Vagina (tissue), 2 donors: Measurements from ENCODE around the gene FMNL2. TPM values are rescaled to one million over a fixed set of nuclear protein-coding genes. Genes with fewer than 3 reads are reported as not detected.
A peak's percentile ranks its signal among the peaks of the same experiment; 100 is the strongest.

ENCODE experiments used
- DNase-seq, 2 donors: peaks; one replicate each; pipeline ENCODE4 v3.0.0-alpha.2; 2017; ENCODE audit errors: extremely low spot score in 2 of 2
- H3K27ac ChIP-seq: fragments of 200-600 bp; sonication (generic); one replicate; pipeline ENCODE4 v1.5.1; 2019
- H3K27me3 ChIP-seq: fragments of 200-600 bp; sonication (generic); one replicate; pipeline ENCODE4 v1.5.1; 2019
- H3K36me3 ChIP-seq, 2 donors: fragments of 200-600 bp; sonication (generic); one replicate each; pipeline ENCODE4 v1.5.1; 2017 to 2019
- H3K4me1 ChIP-seq: fragments of 200-600 bp; sonication (generic); one replicate; pipeline ENCODE4 v1.5.1; 2019
- H3K4me3 ChIP-seq, 2 donors: fragments of 200-600 bp; sonication (generic); 1 replicate in 1 of 2; 2 replicates in 1 of 2; pipeline ENCODE4 v1.5.1; 2016 to 2019
- H3K9me3 ChIP-seq: fragments of 200-600 bp; sonication (generic); one replicate; pipeline ENCODE4 v1.5.1; 2019
- CTCF ChIP-seq, 3 experiments: fragments of 450-650 bp in 2 of 3; fragments of 200-600 bp in 1 of 3; sonication (generic) in 1 of 3; IDR thresholded peaks; one replicate each; pipeline ENCODE4 v1.5.1; 2017 to 2019; ENCODE audit warnings: antibody characterized with exemption in 3 of 3, mild to moderate bottlenecking in 2 of 3, moderate library complexity in 2 of 3
- POLR2A ChIP-seq, 2 donors: fragments of 450-650 bp; IDR thresholded peaks; one replicate each; pipeline ENCODE4 v1.6.1; 2017; ENCODE audit warnings: antibody characterized with exemption in 2 of 2, mild to moderate bottlenecking in 2 of 2, moderate library complexity in 2 of 2
- POLR2AphosphoS5 ChIP-seq, 2 donors: sonication (generic); formaldehyde crosslinking; IDR thresholded peaks; one replicate each; pipeline ENCODE4 v1.9.0; 2017; ENCODE audit warnings: antibody characterized with exemption in 2 of 2, mild to moderate bottlenecking in 2 of 2, low read depth in 1 of 2; ENCODE audit not compliant: insufficient read depth in 1 of 2
- intact Hi-C: fragments of 100-400 bp; cut with DNase I; formaldehyde crosslinking; loops from one replicate; pipeline ENCODE4 v1.15.1; 2023
- total RNA-seq: library from RNA; depleted of rRNA; stranded (reverse); fragments of >200 nt; gene quantifications from one replicate; pipeline ENCODE4 v1.2.3, GENCODE V29; 2016

Gene FMNL2
- total RNA-seq, 1 donor from 2014 or later = 35.4 TPM

- no peak overlapping the region for H3K27ac ChIP-seq
Measured at GRCh38 chr2:152391318-152391717, 56.3 kb downstream of the FMNL2 start.

GRCh38 chr2:152393377-152393776, 58.4 kb downstream of the FMNL2 start:
- intact Hi-C loops = loop anchor here (10.0 kb wide), 1 partner anchor 49 kb away; no protein-coding TSS in a partner anchor
- no peak overlapping the region for H3K27ac ChIP-seq
- H3K36me3 ChIP-seq = no peaks in the 10 kb centered on the region
- peaks cover 27% of the 10 kb centered on the region for H3K4me1 ChIP-seq
- H3K27me3 ChIP-seq = no peaks in the 10 kb centered on the region
- DNase-seq = no peak
- H3K9me3 ChIP-seq = no peaks in the 10 kb centered on the region
- TF ChIP-seq CTCF (IDR thresholded peaks at IDR 0.05) (no peak), POLR2AphosphoS5 (IDR thresholded peaks at IDR 0.05; ENCODE audit: insufficient read depth in 1 of 2, low read depth in 1 of 2) (no peak), POLR2A (IDR thresholded peaks at IDR 0.05) (no peak)
- H3K4me3 ChIP-seq = no peak overlapping the region

More at GRCh38 chr2:152391318-152391717, 56.3 kb downstream of the FMNL2 start:
- no peak for TF ChIP-seq POLR2A (IDR thresholded peaks at IDR 0.05)
- no peak for TF ChIP-seq CTCF (IDR thresholded peaks at IDR 0.05)
- no peak for TF ChIP-seq POLR2AphosphoS5 (IDR thresholded peaks at IDR 0.05; ENCODE audit: insufficient read depth in 1 of 2, low read depth in 1 of 2)
- intact Hi-C loops = loop anchor here (10.0 kb wide), 1 partner anchor 47 kb away; no protein-coding TSS in a partner anchor
- Histone ChIP-seq H3K9me3 (no peaks in the 10 kb centered on the region), H3K27me3 (no peaks in the 10 kb centered on the region), H3K4me3 (no peak overlapping the region), H3K4me1 (peaks cover 14% of the 10 kb centered on the region), H3K36me3 (no peaks in the 10 kb centered on the region)
- no peak for DNase-seq

- Histone ChIP-seq H3K27ac (peak overlapping the region; percentile 16), H3K27me3 (no peaks in the 10 kb centered on the region), H3K36me3 (no peaks in the 10 kb centered on the region), H3K9me3 (no peaks in the 10 kb centered on the region), H3K4me1 (peaks cover 27% of the 10 kb centered on the region), H3K4me3 (no peak overlapping the region)
- intact Hi-C loops = loop anchor here (10.0 kb wide), 1 partner anchor 50 kb away; no protein-coding TSS in a partner anchor
- no peak for TF ChIP-seq POLR2AphosphoS5 (IDR thresholded peaks at IDR 0.05; ENCODE audit: insufficient read depth in 1 of 2, low read depth in 1 of 2)
- no peak for TF ChIP-seq CTCF (IDR thresholded peaks at IDR 0.05)
- no peak for TF ChIP-seq POLR2A (IDR thresholded peaks at IDR 0.05)
- DNase-seq = no peak
Measured at GRCh38 chr2:152394326-152394725, 59.4 kb downstream of the FMNL2 start.

GRCh38 chr2:152395103-152395502, 60.1 kb downstream of the FMNL2 start:
- H3K9me3 ChIP-seq = no peaks in the 10 kb centered on the region
- H3K27ac ChIP-seq = peak overlapping the region; percentile 16
- no peak overlapping the region for H3K4me3 ChIP-seq
- H3K36me3 ChIP-seq = no peaks in the 10 kb centered on the region
- intact Hi-C loops = loop anchor here (10.0 kb wide), 1 partner anchor 50 kb away; no protein-coding TSS in a partner anchor
- DNase-seq = no peak
- no peaks in the 10 kb centered on the region for H3K27me3 ChIP-seq
- TF ChIP-seq CTCF (IDR thresholded peaks at IDR 0.05) = no peak
- TF ChIP-seq POLR2A (IDR thresholded peaks at IDR 0.05) = no peak
- no peak for TF ChIP-seq POLR2AphosphoS5 (IDR thresholded peaks at IDR 0.05; ENCODE audit: insufficient read depth in 1 of 2, low read depth in 1 of 2)
- peaks cover 30% of the 10 kb centered on the region for H3K4me1 ChIP-seq

GRCh38 chr2:152395572-152395971, 60.6 kb downstream of the FMNL2 start:
- intact Hi-C loops = loop anchor here (10.0 kb wide), 1 partner anchor 51 kb away; no protein-coding TSS in a partner anchor
- no peaks in the 10 kb centered on the region for H3K9me3 ChIP-seq
- DNase-seq = no peak
- peak overlapping the region; percentile 60 for H3K27ac ChIP-seq
- TF ChIP-seq POLR2A (IDR thresholded peaks at IDR 0.05) = no peak
- no peak for TF ChIP-seq POLR2AphosphoS5 (IDR thresholded peaks at IDR 0.05; ENCODE audit: insufficient read depth in 1 of 2, low read depth in 1 of 2)
- no peak for TF ChIP-seq CTCF (IDR thresholded peaks at IDR 0.05)
- H3K4me3 ChIP-seq = peak overlapping the region; percentile 27
- H3K27me3 ChIP-seq = no peaks in the 10 kb centered on the region
- H3K36me3 ChIP-seq = no peaks in the 10 kb centered on the region
- H3K4me1 ChIP-seq = peaks cover 35% of the 10 kb centered on the region
